Measurements from ENCODE around the gene MYADML2. TPM values are rescaled to one million over a fixed set of nuclear protein-coding genes. Genes with fewer than 3 reads are reported as not detected.
"Not testable (repeated sequence)": the region's sequence is repeated elsewhere in the genome, so short reads cannot be mapped to it uniquely, and the experiment has no call there.

MYADML2 gene
- total RNA-seq, 2 experiments from 2014 or later = not detected

DNA sequence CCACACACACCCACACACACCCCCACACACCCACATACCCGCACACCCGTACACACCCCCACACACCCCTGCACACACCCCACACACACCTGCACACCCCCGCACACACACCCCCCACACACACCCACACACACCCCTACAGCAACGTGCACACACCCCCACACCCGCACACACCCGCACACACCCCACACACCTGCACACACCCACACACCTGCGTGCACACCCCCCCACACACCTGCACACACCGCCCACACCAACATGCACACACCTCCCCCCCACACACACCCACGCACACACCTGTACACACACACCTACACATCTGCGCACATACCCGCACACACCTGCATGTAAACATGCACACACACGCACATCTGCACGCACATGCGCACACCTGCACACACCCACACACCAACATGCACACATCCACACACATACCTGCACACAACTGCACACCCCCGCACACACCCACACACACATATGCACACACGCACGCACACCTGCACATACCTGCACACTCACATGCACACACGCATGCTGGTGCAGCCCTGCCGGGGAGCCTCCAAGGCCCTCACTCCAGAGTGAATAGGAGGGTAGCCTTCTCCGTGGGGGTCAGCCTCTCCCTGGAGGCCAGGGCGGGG is 37.9 kb upstream of the MYADML2 start:
- no peaks in the 10 kb centered on the region for H3K9me3 Mint-ChIP-seq
- peaks cover 14% of the 10 kb centered on the region for H3K4me1 Mint-ChIP-seq (ENCODE audit: low read depth)
- no peaks in the 10 kb centered on the region for H3K27me3 Mint-ChIP-seq (ENCODE audit: low read depth)
- H3K27ac Mint-ChIP-seq = no peak overlapping the region
- peaks cover 10% of the 10 kb centered on the region for H3K36me3 Mint-ChIP-seq (ENCODE audit: low read depth)
- CTCF ChIA-PET = no interaction called here
- intact Hi-C loops (cut with micrococcal nuclease) = no loop called here
- no peak overlapping the region for H3K4me3 Mint-ChIP-seq
- DNase-seq = no peak

GRCh38 chr17:81983639-81984373 is 36.8 kb upstream of the MYADML2 start:
- Mint-ChIP-seq H3K4me1 (ENCODE audit: low read depth) (peaks cover 25% of the 10 kb centered on the region), H3K27ac (no peak overlapping the region), H3K4me3 (no peak overlapping the region), H3K36me3 (ENCODE audit: low read depth) (peaks cover 10% of the 10 kb centered on the region), H3K27me3 (ENCODE audit: low read depth) (no peaks in the 10 kb centered on the region), H3K9me3 (no peaks in the 10 kb centered on the region)
- CTCF ChIA-PET = interaction anchor here (0.8 kb wide), 1 partner anchor 16 kb away, joined by 4 read pairs; no protein-coding TSS in a partner anchor
- no peak for DNase-seq
- intact Hi-C loops (cut with micrococcal nuclease) = no loop called here

DNA sequence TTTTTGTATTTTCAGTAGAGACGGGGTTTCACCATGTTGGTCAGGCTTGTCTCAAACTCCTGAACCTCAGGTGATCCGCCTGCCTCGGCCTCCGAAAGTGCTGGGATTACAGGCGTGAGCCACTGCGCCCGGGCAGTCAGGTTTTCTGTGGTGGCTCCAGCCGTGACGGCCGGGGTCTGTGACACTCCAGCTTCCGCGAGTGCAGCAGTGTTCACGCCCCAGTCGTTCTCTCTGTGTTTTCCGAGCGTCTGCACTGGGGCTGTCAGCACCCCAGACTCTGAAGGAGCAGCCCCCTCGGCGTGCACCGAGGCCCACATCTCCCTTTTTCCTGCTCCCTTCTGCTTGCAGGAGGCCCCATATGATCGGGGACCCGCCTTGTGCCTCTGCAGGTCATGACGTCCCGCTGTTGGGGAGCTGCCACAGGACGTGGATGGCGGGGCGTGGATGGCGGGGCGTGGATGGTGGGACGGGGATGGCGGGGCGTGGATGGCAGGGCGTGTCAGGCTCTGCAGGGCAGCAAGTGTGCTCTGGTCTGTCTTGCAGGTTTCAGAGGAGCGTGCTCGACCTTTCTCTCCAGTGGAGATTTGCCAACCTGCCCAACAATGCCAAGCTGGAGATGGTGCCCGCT is 36.1 kb upstream of the MYADML2 start:
- H3K4me3 Mint-ChIP-seq = no peak overlapping the region
- CTCF ChIA-PET = interaction anchor here (0.8 kb wide), 1 partner anchor 15 kb away, joined by 4 read pairs; no protein-coding TSS in a partner anchor
- DNase-seq = no peak
- intact Hi-C loops (cut with micrococcal nuclease) = no loop called here
- H3K27me3 Mint-ChIP-seq (ENCODE audit: low read depth) = no peaks in the 10 kb centered on the region
- peaks cover 30% of the 10 kb centered on the region for H3K4me1 Mint-ChIP-seq (ENCODE audit: low read depth)
- H3K9me3 Mint-ChIP-seq = no peaks in the 10 kb centered on the region
- peaks cover 10% of the 10 kb centered on the region for H3K36me3 Mint-ChIP-seq (ENCODE audit: low read depth)
- no peak overlapping the region for H3K27ac Mint-ChIP-seq

- Mint-ChIP-seq H3K36me3 (ENCODE audit: low read depth) (peaks cover 10% of the 10 kb centered on the region), H3K4me1 (ENCODE audit: low read depth) (peaks cover 34% of the 10 kb centered on the region)
- H3K27me3 Mint-ChIP-seq (ENCODE audit: low read depth); H3K9me3 Mint-ChIP-seq; DNase-seq; H3K27ac Mint-ChIP-seq; CTCF ChIA-PET; intact Hi-C loops (cut with micrococcal nuclease); H3K4me3 Mint-ChIP-seq: not testable (repeated sequence)
Measured at GRCh38 chr17:81981511-81981910, 34.5 kb upstream of the MYADML2 start.

GRCh38 chr17:81980707-81981343 is 33.8 kb upstream of the MYADML2 start:
- Mint-ChIP-seq H3K36me3 (ENCODE audit: low read depth) (peaks cover 10% of the 10 kb centered on the region), H3K27me3 (ENCODE audit: low read depth) (no peaks in the 10 kb centered on the region), H3K27ac (no peak overlapping the region), H3K9me3 (no peaks in the 10 kb centered on the region), H3K4me1 (ENCODE audit: low read depth) (peaks cover 40% of the 10 kb centered on the region), H3K4me3 (no peak overlapping the region)
- intact Hi-C loops (cut with micrococcal nuclease) = no loop called here
- CTCF ChIA-PET = interaction anchor here (1.2 kb wide), 1 partner anchor 40 kb away, joined by 4 read pairs; no protein-coding TSS in a partner anchor
- no peak for DNase-seq

DNA sequence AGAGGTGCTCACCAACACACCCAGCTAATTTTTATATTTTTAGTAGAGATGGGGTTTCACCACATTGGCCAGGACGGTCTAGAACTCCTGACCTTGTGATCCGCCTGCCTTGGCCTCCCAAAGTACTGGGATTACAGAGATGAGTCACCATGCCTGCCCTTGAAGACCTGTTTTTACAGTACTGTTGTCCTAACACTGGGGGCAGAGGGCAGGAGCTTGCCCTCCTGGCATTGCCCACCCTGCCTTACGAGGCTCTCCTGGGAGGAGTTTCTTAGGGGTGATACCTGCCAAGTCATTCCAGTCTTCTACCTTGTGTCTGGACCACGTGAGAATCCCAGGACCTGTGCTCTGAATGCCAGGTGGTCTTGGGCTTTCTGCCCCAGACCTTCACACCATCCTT is 33.1 kb upstream of the MYADML2 start:
- DNase-seq = no peak
- peak overlapping the region; percentile 49 for H3K4me3 Mint-ChIP-seq
- no peak overlapping the region for H3K27ac Mint-ChIP-seq
- intact Hi-C loops (cut with micrococcal nuclease) = no loop called here
- no peaks in the 10 kb centered on the region for H3K9me3 Mint-ChIP-seq
- CTCF ChIA-PET = interaction anchor here (0.6 to 1.4 kb wide), 3 partner anchors 12 to 97 kb away, joined by 3 to 7 read pairs (median 4); no protein-coding TSS in a partner anchor
- no peaks in the 10 kb centered on the region for H3K27me3 Mint-ChIP-seq (ENCODE audit: low read depth)
- peaks cover 8% of the 10 kb centered on the region for H3K36me3 Mint-ChIP-seq (ENCODE audit: low read depth)
- peaks cover 40% of the 10 kb centered on the region for H3K4me1 Mint-ChIP-seq (ENCODE audit: low read depth)

GRCh38 chr17:81978524-81979298 is 31.7 kb upstream of the MYADML2 start:
- intact Hi-C loops (cut with micrococcal nuclease) = no loop called here
- H3K4me1 Mint-ChIP-seq (ENCODE audit: low read depth) = peaks cover 40% of the 10 kb centered on the region

DNA sequence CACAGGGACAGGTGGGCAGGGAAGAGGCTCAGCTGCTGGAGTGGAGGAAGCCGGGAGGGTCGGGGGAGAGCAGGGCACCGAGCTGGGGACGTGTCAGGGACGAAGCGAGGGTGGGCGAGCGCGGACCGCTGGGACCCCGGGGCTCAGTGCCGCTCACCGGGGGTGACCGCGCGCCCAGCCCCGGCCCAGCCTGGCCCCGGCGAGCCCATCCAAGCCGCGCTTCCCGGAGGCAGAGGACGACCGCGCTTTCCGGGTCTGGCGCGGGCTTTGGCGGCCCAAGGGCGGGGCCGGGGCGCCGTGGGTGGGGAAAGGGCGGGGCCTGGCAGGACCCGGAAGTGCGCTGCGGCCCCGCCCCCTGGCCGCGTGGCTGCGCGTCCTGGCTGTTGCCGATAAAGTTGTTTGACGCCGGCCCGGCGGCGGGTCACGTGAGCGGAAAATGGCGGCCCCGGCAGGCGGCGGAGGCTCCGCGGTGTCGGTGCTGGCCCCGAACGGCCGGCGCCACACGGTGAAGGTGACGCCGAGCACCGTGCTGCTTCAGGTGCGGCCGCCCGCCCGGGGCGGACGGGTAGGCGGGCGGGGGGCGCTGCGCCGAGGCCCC is 30.3 kb upstream of the MYADML2 start, which contains the start of gene ASPSCR1:
Gene ASPSCR1 (plus strand): TSS at position 419 of the 598 bp plus-strand sequence. CDS start 18 bp downstream, at position 437.
- DNase-seq = peak; percentile 89
- H3K9me3 Mint-ChIP-seq = peaks cover 4% of the 10 kb centered on the region
- H3K36me3 Mint-ChIP-seq (ENCODE audit: low read depth) = peaks cover 3% of the 10 kb centered on the region
- peak within 1 kb of the TSS; percentile 97 for H3K27ac Mint-ChIP-seq
- no peaks in the 10 kb centered on the region for H3K27me3 Mint-ChIP-seq (ENCODE audit: low read depth)
- intact Hi-C loops (cut with micrococcal nuclease) = loop anchor here (1.0 to 2.0 kb wide), 3 partner anchors 9 to 51 kb away; partner anchors contain the start of genes LRRC45 and MAFG
- peaks cover 36% of the 10 kb centered on the region for H3K4me1 Mint-ChIP-seq (ENCODE audit: low read depth)
- CTCF ChIA-PET = interaction anchor here (0.8 kb wide), 1 partner anchor 43 kb away, joined by 5 read pairs; no protein-coding TSS in a partner anchor
- peak within 1 kb of the TSS; percentile 98 for H3K4me3 Mint-ChIP-seq

More at GRCh38 chr17:81978524-81979298, 31.7 kb upstream of the MYADML2 start:
- DNase-seq = no peak
- no peak overlapping the region for H3K27ac Mint-ChIP-seq
- peaks cover 1% of the 10 kb centered on the region for H3K9me3 Mint-ChIP-seq
- H3K27me3 Mint-ChIP-seq (ENCODE audit: low read depth) = no peaks in the 10 kb centered on the region
- CTCF ChIA-PET = interaction anchor here (0.8 to 1.4 kb wide), 2 partner anchors 11 to 52 kb away, joined by 3 to 4 read pairs; no protein-coding TSS in a partner anchor
- peaks cover 6% of the 10 kb centered on the region for H3K36me3 Mint-ChIP-seq (ENCODE audit: low read depth)
- peak overlapping the region; percentile 69 for H3K4me3 Mint-ChIP-seq

DNA sequence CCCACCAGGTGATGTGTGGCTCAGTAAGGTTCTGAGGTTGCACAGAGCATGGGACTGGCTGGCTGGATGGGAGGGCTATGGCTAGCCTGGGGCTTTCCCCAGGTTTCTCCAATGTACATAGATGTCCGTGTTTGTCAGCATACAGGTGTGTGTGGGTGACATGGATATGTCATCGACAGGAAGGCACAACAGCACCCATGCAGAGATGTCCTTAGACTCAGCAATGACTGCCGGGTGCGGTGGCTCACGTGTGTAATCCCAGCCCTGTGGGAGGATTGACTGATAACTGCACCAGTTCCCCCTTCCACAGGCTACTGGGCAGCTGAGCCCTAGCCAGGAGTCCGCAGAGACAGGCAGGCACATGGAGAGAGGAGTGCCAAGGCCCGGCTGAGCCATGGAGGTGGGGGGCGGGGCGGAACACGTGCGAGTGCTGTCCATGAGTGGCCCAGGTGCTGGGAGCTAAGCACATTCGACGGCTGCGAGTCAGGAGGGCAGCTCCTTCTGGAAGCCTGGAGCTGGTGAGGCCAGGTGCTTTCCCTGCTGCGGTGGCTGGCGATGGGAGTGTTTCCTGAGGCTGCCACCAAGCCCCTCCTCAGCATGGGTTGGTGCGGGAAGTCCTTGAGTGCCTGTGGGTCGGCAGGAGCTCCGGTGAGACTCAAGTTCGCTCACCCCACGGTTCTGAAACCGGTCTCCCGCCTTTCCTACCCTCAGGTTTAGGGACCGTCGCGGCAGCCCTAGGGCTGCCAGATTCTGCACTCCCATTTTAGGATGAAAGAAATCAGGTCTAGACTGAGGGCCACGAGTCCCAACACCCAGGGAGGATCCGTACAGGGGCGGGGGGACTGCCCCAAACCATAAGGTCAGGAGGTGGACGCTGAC is 29.5 kb upstream of the MYADML2 start:
- Mint-ChIP-seq H3K27ac (peak overlapping the region; percentile 97), H3K4me1 (ENCODE audit: low read depth) (peaks cover 35% of the 10 kb centered on the region), H3K27me3 (ENCODE audit: low read depth) (no peaks in the 10 kb centered on the region), H3K36me3 (ENCODE audit: low read depth) (peaks cover 3% of the 10 kb centered on the region), H3K4me3 (peak overlapping the region; percentile 98), H3K9me3 (peaks cover 4% of the 10 kb centered on the region)
- CTCF ChIA-PET = interaction anchor here (0.8 kb wide), 1 partner anchor 43 kb away, joined by 5 read pairs; no protein-coding TSS in a partner anchor
- peak; percentile 60 for DNase-seq
- intact Hi-C loops (cut with micrococcal nuclease) = loop anchor here (1.0 to 2.0 kb wide), 3 partner anchors 8 to 50 kb away; partner anchors contain the start of genes LRRC45 and MAFG

DNA sequence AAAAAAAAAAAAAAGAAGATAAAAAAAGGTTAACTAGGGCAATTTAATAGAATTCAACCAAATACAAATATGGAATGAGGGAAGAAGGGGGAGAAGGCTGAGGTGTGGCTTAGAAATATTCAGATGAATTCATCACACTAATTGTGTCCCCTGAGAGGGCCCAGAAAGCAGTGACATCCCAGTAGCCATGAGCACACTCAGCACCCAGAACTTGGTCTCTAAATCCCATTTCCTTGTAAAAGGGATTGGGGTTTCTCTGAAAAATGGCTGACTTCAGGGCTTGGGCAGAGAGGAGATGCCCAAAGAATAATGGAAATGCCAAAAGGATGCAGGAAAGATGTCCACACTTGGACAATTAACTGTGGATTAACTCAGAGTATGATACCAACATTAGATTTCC is 26.4 kb upstream of the MYADML2 start:
- intact Hi-C loops (cut with micrococcal nuclease) = no loop called here
- no peak for DNase-seq
- Mint-ChIP-seq H3K27ac (no peak overlapping the region), H3K36me3 (ENCODE audit: low read depth) (peaks cover 1% of the 10 kb centered on the region), H3K27me3 (ENCODE audit: low read depth) (no peaks in the 10 kb centered on the region), H3K4me1 (ENCODE audit: low read depth) (peaks cover 17% of the 10 kb centered on the region), H3K4me3 (no peak overlapping the region), H3K9me3 (peaks cover 4% of the 10 kb centered on the region)
- CTCF ChIA-PET = interaction anchor here (0.7 kb wide), 2 partner anchors 14 to 70 kb away, joined by 4 read pairs; no protein-coding TSS in a partner anchor

All from activated naive CD4-positive, alpha-beta T cell treated with anti-CD3 and anti-CD28 coated beads for 36 hours (primary cell).